ENCODE data around the gene RFESD.

Gene RFESD

GRCh38 chr5:95646569-95647431 lies at the start of gene RFESD:
Gene RFESD, plus strand, starts transcription at chr5:95646777. Its CDS starts 5,495 bp downstream, at chr5:95652272.
- peak; percentile 84 for DNase-seq

- DNase-seq, result no peak
Observed at GRCh38 chr5:95599252-95599651, 47.3 kb upstream of the RFESD start.

- no peak for DNase-seq
Observed at GRCh38 chr5:95600557-95600956, 46.0 kb upstream of the RFESD start.

GRCh38 chr5:95605786-95606185 lies 40.8 kb upstream of the RFESD start:
- DNase-seq, result no peak

GRCh38 chr5:95606419-95606818 lies 40.2 kb upstream of the RFESD start:
- DNase-seq, result no peak

- DNase-seq, result no peak
Observed at GRCh38 chr5:95609711-95610110, 36.9 kb upstream of the RFESD start.

GRCh38 chr5:95610546-95610945 lies 36.0 kb upstream of the RFESD start:
- no peak for DNase-seq

GRCh38 chr5:95611396-95611795 lies 35.2 kb upstream of the RFESD start:
- no peak for DNase-seq

GRCh38 chr5:95613514-95613913 lies 33.1 kb upstream of the RFESD start:
- no peak for DNase-seq

- no peak for DNase-seq
Observed at GRCh38 chr5:95615164-95615467, 31.5 kb upstream of the RFESD start.

- DNase-seq, result no peak
Observed at GRCh38 chr5:95617057-95617456, 29.5 kb upstream of the RFESD start.

- DNase-seq, result no peak
Observed at GRCh38 chr5:95619096-95619495, 27.5 kb upstream of the RFESD start.

GRCh38 chr5:95619514-95620029 lies 27.0 kb upstream of the RFESD start:
- no peak for DNase-seq

GRCh38 chr5:95620030-95620869 lies 26.3 kb upstream of the RFESD start, which contains the start of gene GPR150:
Gene GPR150, plus strand, starts transcription at chr5:95620087. Its CDS starts 189 bp downstream, at chr5:95620276.
- DNase-seq, result peak; percentile 19

- DNase-seq, result peak; percentile 15
Observed at GRCh38 chr5:95620870-95621838, 25.4 kb upstream of the RFESD start.

GRCh38 chr5:95621839-95622629 lies 24.5 kb upstream of the RFESD start:
- DNase-seq, result no peak

GRCh38 chr5:95623706-95624105 lies 22.9 kb upstream of the RFESD start:
- no peak for DNase-seq

- DNase-seq, result no peak
Observed at GRCh38 chr5:95624368-95624767, 22.2 kb upstream of the RFESD start.

- DNase-seq, result no peak
Observed at GRCh38 chr5:95626701-95627100, 19.9 kb upstream of the RFESD start.

- DNase-seq, result no peak
Observed at GRCh38 chr5:95627971-95628810, 18.4 kb upstream of the RFESD start.

GRCh38 chr5:95628933-95629332 lies 17.6 kb upstream of the RFESD start:
- DNase-seq, result no peak

Data from NCI-H1105 (cell line).